Measurements from ENCODE around the gene ATRIP. TPM values are rescaled to one million over a fixed set of nuclear protein-coding genes. Genes with fewer than 3 reads are reported as not detected.

ATRIP gene
- total RNA-seq, 2 donors from 2014 or later: 11.7 to 16.1 TPM

DNA sequence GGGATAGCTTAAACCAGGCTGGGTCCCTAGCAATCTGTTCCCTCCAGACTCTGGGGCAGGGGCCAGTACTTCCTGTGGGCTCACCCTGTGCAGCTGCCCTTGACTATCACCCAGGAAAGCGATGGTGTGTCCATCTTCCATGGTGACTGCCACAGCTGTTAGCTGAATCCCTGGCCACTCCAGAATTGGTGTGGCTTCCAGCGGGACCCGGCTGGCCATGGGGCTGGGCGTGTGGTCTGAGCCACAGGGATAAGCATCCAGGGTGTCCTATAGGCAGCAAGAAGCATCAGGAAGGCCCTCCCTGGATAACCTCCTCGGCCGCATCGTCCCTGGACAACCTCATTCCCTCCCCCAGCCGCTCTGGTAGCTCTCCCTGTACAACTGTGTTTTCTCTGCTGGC, 23.9 kb upstream of the ATRIP start:
- Histone ChIP-seq H3K4me3 (ENCODE audit: low read length) (no peak overlapping the region), H3K9me3 (ENCODE audit: control insufficient read depth, low read length) (no peaks in the 10 kb centered on the region), H3K27ac (ENCODE audit: low read depth, low read length) (no peak overlapping the region), H3K9ac (ENCODE audit: extremely low read depth, low read length, poor library complexity, severe bottlenecking) (no peak overlapping the region), H3K27me3 (ENCODE audit: control insufficient read depth, insufficient read depth, low read length, poor library complexity, severe bottlenecking) (no peaks in the 10 kb centered on the region), H3K4me1 (ENCODE audit: control insufficient read depth, insufficient read depth, low read length) (peaks cover 3% of the 10 kb centered on the region), H3K36me3 (ENCODE audit: control insufficient read depth, insufficient read depth, low read length) (peaks cover 8% of the 10 kb centered on the region)
- DNase-seq: no peak
- Mint-ChIP-seq H3K4me1 (peaks cover 22% of the 10 kb centered on the region), H3K36me3 (ENCODE audit: low read depth) (peaks cover 32% of the 10 kb centered on the region), H3K27ac (no peak overlapping the region), H3K4me3 (no peak overlapping the region), H3K9me3 (no peaks in the 10 kb centered on the region), H3K27me3 (ENCODE audit: insufficient read depth) (no peaks in the 10 kb centered on the region)
- TF ChIP-seq, protein P1, sequence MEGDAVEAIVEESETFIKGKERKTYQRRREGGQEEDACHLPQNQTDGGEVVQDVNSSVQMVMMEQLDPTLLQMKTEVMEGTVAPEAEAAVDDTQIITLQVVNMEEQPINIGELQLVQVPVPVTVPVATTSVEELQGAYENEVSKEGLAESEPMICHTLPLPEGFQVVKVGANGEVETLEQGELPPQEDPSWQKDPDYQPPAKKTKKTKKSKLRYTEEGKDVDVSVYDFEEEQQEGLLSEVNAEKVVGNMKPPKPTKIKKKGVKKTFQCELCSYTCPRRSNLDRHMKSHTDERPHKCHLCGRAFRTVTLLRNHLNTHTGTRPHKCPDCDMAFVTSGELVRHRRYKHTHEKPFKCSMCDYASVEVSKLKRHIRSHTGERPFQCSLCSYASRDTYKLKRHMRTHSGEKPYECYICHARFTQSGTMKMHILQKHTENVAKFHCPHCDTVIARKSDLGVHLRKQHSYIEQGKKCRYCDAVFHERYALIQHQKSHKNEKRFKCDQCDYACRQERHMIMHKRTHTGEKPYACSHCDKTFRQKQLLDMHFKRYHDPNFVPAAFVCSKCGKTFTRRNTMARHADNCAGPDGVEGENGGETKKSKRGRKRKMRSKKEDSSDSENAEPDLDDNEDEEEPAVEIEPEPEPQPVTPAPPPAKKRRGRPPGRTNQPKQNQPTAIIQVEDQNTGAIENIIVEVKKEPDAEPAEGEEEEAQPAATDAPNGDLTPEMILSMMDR (conservative IDR thresholded peaks at IDR 0.05): no peak
- WGBS, 2 experiments (ENCODE audit: insufficient coverage in 1 of 2, insufficient read length in 1 of 2): 94% methylated on average over 8 of the region's 8 CpGs

- Histone ChIP-seq H3K4me3 (ENCODE audit: low read length) (no peak overlapping the region), H3K9ac (ENCODE audit: extremely low read depth, low read length, poor library complexity, severe bottlenecking) (no peak overlapping the region), H3K9me3 (ENCODE audit: control insufficient read depth, low read length) (no peaks in the 10 kb centered on the region), H3K4me1 (ENCODE audit: control insufficient read depth, insufficient read depth, low read length) (peaks cover 8% of the 10 kb centered on the region), H3K27ac (ENCODE audit: low read depth, low read length) (no peak overlapping the region), H3K27me3 (ENCODE audit: control insufficient read depth, insufficient read depth, low read length, poor library complexity, severe bottlenecking) (no peaks in the 10 kb centered on the region), H3K36me3 (ENCODE audit: control insufficient read depth, insufficient read depth, low read length) (peaks cover 8% of the 10 kb centered on the region)
- DNase-seq: no peak
- no peak overlapping the region for H3K4me3 Mint-ChIP-seq
- no peaks in the 10 kb centered on the region for H3K9me3 Mint-ChIP-seq
- TF ChIP-seq, protein P1 (conservative IDR thresholded peaks at IDR 0.05): no peak
- WGBS, 2 experiments (ENCODE audit: insufficient coverage in 1 of 2, insufficient read length in 1 of 2): 93 to 95% methylated on average over 20 to 25 of the region's 25 CpGs
- H3K36me3 Mint-ChIP-seq (ENCODE audit: low read depth): peaks cover 29% of the 10 kb centered on the region
- no peak overlapping the region for H3K27ac Mint-ChIP-seq
- peaks cover 29% of the 10 kb centered on the region for H3K4me1 Mint-ChIP-seq
- no peaks in the 10 kb centered on the region for H3K27me3 Mint-ChIP-seq (ENCODE audit: insufficient read depth)
Observed at GRCh38 chr3:48423241-48423882, 23.2 kb upstream of the ATRIP start.

DNA sequence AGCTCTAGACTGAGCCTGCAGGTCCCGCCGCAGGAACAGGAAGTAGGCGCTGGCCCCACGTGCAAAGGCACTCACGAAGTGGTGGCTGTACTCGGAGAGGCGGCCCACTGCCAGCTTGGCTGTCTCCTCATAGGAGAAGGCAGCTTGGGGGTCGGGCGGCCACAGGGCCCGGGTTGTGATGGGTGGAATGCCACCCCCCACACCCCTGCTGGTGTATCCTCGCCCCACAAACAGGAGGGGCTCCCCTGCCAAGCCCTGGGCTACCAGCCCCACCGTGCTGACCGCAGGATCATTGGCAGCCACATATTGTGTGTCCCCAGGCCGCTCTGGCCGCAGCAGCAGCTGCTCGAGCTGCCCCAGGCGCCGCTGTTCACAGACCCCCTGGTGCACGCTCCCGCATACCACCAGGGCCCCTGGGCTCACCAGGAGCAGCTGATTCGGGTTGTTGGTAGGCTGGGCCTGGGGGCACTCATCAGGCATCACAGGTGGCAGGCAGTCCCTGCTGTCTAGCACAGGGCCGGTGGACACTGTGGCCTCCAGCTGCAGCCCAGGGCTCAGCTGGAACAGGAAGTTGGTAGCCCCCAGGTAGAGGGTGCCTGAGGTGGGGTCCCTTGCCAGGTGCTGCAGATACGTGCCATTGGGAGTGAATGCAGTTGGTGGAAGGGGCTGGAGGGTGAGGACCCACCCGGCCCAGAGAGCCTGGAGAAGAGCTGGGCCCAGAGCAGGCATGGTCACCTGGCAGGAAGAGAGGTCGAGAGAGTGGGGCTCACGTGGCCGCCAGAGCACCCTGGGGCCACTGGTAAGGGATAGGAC, 22.4 kb upstream of the ATRIP start:
- no peak for DNase-seq
- no peaks in the 10 kb centered on the region for H3K9me3 ChIP-seq (ENCODE audit: control insufficient read depth, low read length)
- no peak overlapping the region for H3K4me3 Mint-ChIP-seq
- TF ChIP-seq, protein P1 (conservative IDR thresholded peaks at IDR 0.05): no peak
- peaks cover 8% of the 10 kb centered on the region for H3K36me3 ChIP-seq (ENCODE audit: control insufficient read depth, insufficient read depth, low read length)
- H3K36me3 Mint-ChIP-seq (ENCODE audit: low read depth): peaks cover 22% of the 10 kb centered on the region
- peaks cover 9% of the 10 kb centered on the region for H3K4me1 ChIP-seq (ENCODE audit: control insufficient read depth, insufficient read depth, low read length)
- H3K27ac ChIP-seq (ENCODE audit: low read depth, low read length): no peak overlapping the region
- H3K27me3 ChIP-seq (ENCODE audit: control insufficient read depth, insufficient read depth, low read length, poor library complexity, severe bottlenecking): no peaks in the 10 kb centered on the region
- no peaks in the 10 kb centered on the region for H3K9me3 Mint-ChIP-seq
- no peak overlapping the region for H3K9ac ChIP-seq (ENCODE audit: extremely low read depth, low read length, poor library complexity, severe bottlenecking)
- H3K27me3 Mint-ChIP-seq (ENCODE audit: insufficient read depth): no peaks in the 10 kb centered on the region
- H3K4me3 ChIP-seq (ENCODE audit: low read length): no peak overlapping the region
- peaks cover 31% of the 10 kb centered on the region for H3K4me1 Mint-ChIP-seq
- 92 to 95% methylated on average over 11 to 27 of the region's 27 CpGs for WGBS, 2 experiments (ENCODE audit: insufficient coverage in 1 of 2, insufficient read length in 1 of 2)
- H3K27ac Mint-ChIP-seq: peak overlapping the region; percentile 73
